HG03442 (cell line): ENCODE data around the gene ITPRIPL2.

Source experiments
- ATAC-seq: cut with Tn5 transposase; IDR thresholded peaks from one replicate; pipeline ENCODE4 v1.9.1; 2021; ENCODE audit warnings: mild to moderate bottlenecking, moderate library complexity; ENCODE audit not compliant: unreplicated experiment

The ITPRIPL2 gene

GRCh38 chr16:19139436-19140091 lies 25.8 kb downstream of the ITPRIPL2 start:
- ATAC-seq, result no peak

- ATAC-seq, result no peak
Measured at GRCh38 chr16:19140396-19140795, 26.6 kb downstream of the ITPRIPL2 start.

- ATAC-seq, result no peak
Measured at GRCh38 chr16:19142939-19143598, 29.3 kb downstream of the ITPRIPL2 start.

GRCh38 chr16:19143599-19143956 lies 29.8 kb downstream of the ITPRIPL2 start:
- ATAC-seq, result no peak

GRCh38 chr16:19145010-19145409 lies 31.2 kb downstream of the ITPRIPL2 start:
- ATAC-seq, result no peak

- no peak for ATAC-seq
Measured at GRCh38 chr16:19147126-19147525, 33.4 kb downstream of the ITPRIPL2 start.

GRCh38 chr16:19147627-19148026 lies 33.9 kb downstream of the ITPRIPL2 start:
- ATAC-seq, result no peak

- ATAC-seq, result no peak
Measured at GRCh38 chr16:19148189-19148588, 34.4 kb downstream of the ITPRIPL2 start.

- ATAC-seq, result no peak
Measured at GRCh38 chr16:19151310-19151709, 37.5 kb downstream of the ITPRIPL2 start.

GRCh38 chr16:19152042-19152441 lies 38.3 kb downstream of the ITPRIPL2 start:
- ATAC-seq, result no peak

GRCh38 chr16:19153876-19154275 lies 40.1 kb downstream of the ITPRIPL2 start:
- no peak for ATAC-seq

GRCh38 chr16:19162085-19162484 lies 48.3 kb downstream of the ITPRIPL2 start:
- no peak for ATAC-seq

- no peak for ATAC-seq
Measured at GRCh38 chr16:19163215-19163614, 49.5 kb downstream of the ITPRIPL2 start.

- no peak for ATAC-seq
Measured at GRCh38 chr16:19164285-19164684, 50.5 kb downstream of the ITPRIPL2 start.

GRCh38 chr16:19165101-19165500 lies 51.3 kb downstream of the ITPRIPL2 start:
- no peak for ATAC-seq

GRCh38 chr16:19166500-19166899 lies 52.7 kb downstream of the ITPRIPL2 start:
- ATAC-seq, result no peak

- no peak for ATAC-seq
Measured at GRCh38 chr16:19167710-19168370, 54.1 kb downstream of the ITPRIPL2 start, which contains the start of gene SYT17. SYT17 (plus strand) TSS chr16:19168240; CDS start chr16:19168647, 407 bp downstream.

- ATAC-seq, result no peak
Measured at GRCh38 chr16:19168371-19169081, 54.8 kb downstream of the ITPRIPL2 start.

- ATAC-seq, result no peak
Measured at GRCh38 chr16:19169082-19169639, 55.4 kb downstream of the ITPRIPL2 start.

- no peak for ATAC-seq
Measured at GRCh38 chr16:19170043-19170655, 56.4 kb downstream of the ITPRIPL2 start.
